LHCN-M2 (cell line): Measurements from ENCODE around the gene EN2. TPM values are rescaled to one million over a fixed set of nuclear protein-coding genes. Genes with fewer than 3 reads are reported as not detected.

Experiments
- DNase-seq: peaks from one replicate; pipeline ENCODE4 v3.0.0-alpha.2; 2012; ENCODE audit warnings: low read depth
- total RNA-seq: library from RNA; depleted of rRNA; stranded (reverse); fragments of >200 nt; gene quantifications from 2 replicates; pipeline ENCODE4 v1.2.3, GENCODE V29; 2014

EN2 gene
- total RNA-seq, 1 experiment from 2014 or later = 0.69 TPM

- no peak for DNase-seq
Measured at GRCh38 chr7:155464183-155464582, 6.3 kb downstream of the EN2 start.

- DNase-seq = no peak
Measured at GRCh38 chr7:155464948-155465739, 7.2 kb downstream of the EN2 start.

GRCh38 chr7:155465761-155466141 lies 7.8 kb downstream of the EN2 start:
- DNase-seq = no peak

- DNase-seq = no peak
Measured at GRCh38 chr7:155466142-155466813, 8.3 kb downstream of the EN2 start.

GRCh38 chr7:155466814-155467733 lies 9.1 kb downstream of the EN2 start:
- no peak for DNase-seq

GRCh38 chr7:155467846-155468784 lies 10.2 kb downstream of the EN2 start:
- no peak for DNase-seq

- DNase-seq = no peak
Measured at GRCh38 chr7:155468785-155469148, 10.8 kb downstream of the EN2 start.

GRCh38 chr7:155469311-155470185 lies 11.6 kb downstream of the EN2 start:
- DNase-seq = no peak

- no peak for DNase-seq
Measured at GRCh38 chr7:155470186-155470487, 12.2 kb downstream of the EN2 start.

- no peak for DNase-seq
Measured at GRCh38 chr7:155470686-155471638, 13.0 kb downstream of the EN2 start.

GRCh38 chr7:155471718-155472117 lies 13.8 kb downstream of the EN2 start:
- no peak for DNase-seq

- no peak for DNase-seq
Measured at GRCh38 chr7:155477476-155477875, 19.5 kb downstream of the EN2 start.

GRCh38 chr7:155481764-155482163 lies 23.8 kb downstream of the EN2 start:
- DNase-seq = no peak

GRCh38 chr7:155482511-155483183 lies 24.7 kb downstream of the EN2 start:
- DNase-seq = no peak

- DNase-seq = no peak
Measured at GRCh38 chr7:155483245-155483644, 25.3 kb downstream of the EN2 start.

- DNase-seq = peak; percentile 65
Measured at GRCh38 chr7:155483868-155484325, 26.0 kb downstream of the EN2 start.

- DNase-seq = no peak
Measured at GRCh38 chr7:155484483-155485399, 26.8 kb downstream of the EN2 start.
